ENCODE data around the gene APP.

APP gene

GRCh38 chr21:25916226-25916625, 254.3 kb downstream of the APP start (continued):
- TF ChIP-seq TSHZ2 (CRISPR knock-in tag; IDR thresholded peaks at IDR 0.05) (no peak), ZC3H10 (CRISPR knock-in tag; IDR thresholded peaks at IDR 0.05) (no peak)

- TF ChIP-seq ZFP3 (CRISPR knock-in tag; IDR thresholded peaks at IDR 0.05) (no peak), ARNTL (CRISPR knock-in tag; IDR thresholded peaks at IDR 0.05; ENCODE audit: borderline replicate concordance, low read depth) (no peak), CSDC2 (CRISPR knock-in tag; IDR thresholded peaks at IDR 0.05) (no peak), GLIS3 (CRISPR knock-in tag; IDR thresholded peaks at IDR 0.05) (no peak), ISL1 (CRISPR knock-in tag; IDR thresholded peaks at IDR 0.05) (no peak), CSRNP3 (CRISPR knock-in tag; IDR thresholded peaks at IDR 0.05) (no peak), TCF4 (CRISPR knock-in tag; IDR thresholded peaks at IDR 0.05; ENCODE audit: borderline replicate concordance) (no peak), ZNF8 (CRISPR knock-in tag; IDR thresholded peaks at IDR 0.05) (no peak), PPARA (CRISPR knock-in tag; IDR thresholded peaks at IDR 0.05; ENCODE audit: borderline replicate concordance) (no peak), ZNF565 (CRISPR knock-in tag; conservative IDR thresholded peaks at IDR 0.05; ENCODE audit: low read depth) (no peak), ESRRG (CRISPR knock-in tag; IDR thresholded peaks at IDR 0.05) (no peak)
- TF ChIP-seq, protein P1, sequence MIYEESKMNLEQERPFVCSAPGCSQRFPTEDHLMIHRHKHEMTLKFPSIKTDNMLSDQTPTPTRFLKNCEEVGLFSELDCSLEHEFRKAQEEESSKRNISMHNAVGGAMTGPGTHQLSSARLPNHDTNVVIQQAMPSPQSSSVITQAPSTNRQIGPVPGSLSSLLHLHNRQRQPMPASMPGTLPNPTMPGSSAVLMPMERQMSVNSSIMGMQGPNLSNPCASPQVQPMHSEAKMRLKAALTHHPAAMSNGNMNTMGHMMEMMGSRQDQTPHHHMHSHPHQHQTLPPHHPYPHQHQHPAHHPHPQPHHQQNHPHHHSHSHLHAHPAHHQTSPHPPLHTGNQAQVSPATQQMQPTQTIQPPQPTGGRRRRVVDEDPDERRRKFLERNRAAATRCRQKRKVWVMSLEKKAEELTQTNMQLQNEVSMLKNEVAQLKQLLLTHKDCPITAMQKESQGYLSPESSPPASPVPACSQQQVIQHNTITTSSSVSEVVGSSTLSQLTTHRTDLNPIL (CRISPR knock-in tag; IDR thresholded peaks at IDR 0.05; ENCODE audit: low read depth), result no peak
- no peak for ATAC-seq
These were observed 257.1 kb downstream of the APP start for GRCh38 chr21:25913479-25913878.

GRCh38 chr21:25912402-25912746, 258.2 kb downstream of the APP start:
- no peak for TF ChIP-seq CSDC2 (CRISPR knock-in tag; IDR thresholded peaks at IDR 0.05)
- no peak for ATAC-seq

DNA sequence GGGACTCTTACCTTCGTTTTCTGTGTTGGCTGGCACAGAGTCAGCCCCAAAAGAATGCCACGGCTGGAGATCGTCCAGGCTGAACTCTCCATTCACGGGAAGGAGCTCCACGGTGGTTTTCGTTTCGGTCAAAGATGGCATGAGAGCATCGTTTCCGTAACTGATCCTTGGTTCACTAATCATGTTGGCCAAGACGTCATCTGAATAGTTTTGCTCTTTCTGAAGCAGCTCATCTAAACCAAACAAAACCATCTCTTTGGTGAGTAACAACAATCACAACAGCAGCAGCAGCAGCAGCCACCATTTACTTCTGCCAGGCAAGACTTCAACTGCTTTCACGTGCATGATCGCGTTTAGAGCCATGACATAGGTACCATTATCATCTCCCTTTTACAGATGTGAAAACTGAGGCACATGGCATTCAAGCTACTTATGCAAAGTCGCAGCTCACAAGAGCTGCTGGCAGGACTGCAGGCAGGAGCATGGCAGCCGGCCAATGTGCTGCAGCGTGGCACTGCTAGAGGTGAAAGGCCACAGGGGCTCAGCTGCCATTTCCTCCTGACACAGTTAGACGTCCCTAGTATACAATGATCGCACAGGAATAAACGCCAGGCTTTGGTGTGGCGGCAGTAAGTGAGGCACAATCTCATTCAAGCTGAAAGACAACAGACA, 258.7 kb downstream of the APP start:
- no peak for ATAC-seq
- TF ChIP-seq BACH2 (CRISPR knock-in tag; IDR thresholded peaks at IDR 0.05; ENCODE audit: borderline replicate concordance) (no peak), TCF4 (CRISPR knock-in tag; IDR thresholded peaks at IDR 0.05; ENCODE audit: borderline replicate concordance) (no peak), RARB (CRISPR knock-in tag; IDR thresholded peaks at IDR 0.05) (no peak), ZNF565 (CRISPR knock-in tag; conservative IDR thresholded peaks at IDR 0.05; ENCODE audit: low read depth) (no peak), PPARA (CRISPR knock-in tag; IDR thresholded peaks at IDR 0.05; ENCODE audit: borderline replicate concordance) (no peak), TOX (CRISPR knock-in tag; IDR thresholded peaks at IDR 0.05; ENCODE audit: borderline replicate concordance) (no peak), CSDC2 (CRISPR knock-in tag; IDR thresholded peaks at IDR 0.05) (no peak), CSRNP3 (CRISPR knock-in tag; IDR thresholded peaks at IDR 0.05) (no peak), ZFP30 (CRISPR knock-in tag; IDR thresholded peaks at IDR 0.05) (no peak), ZC3H10 (CRISPR knock-in tag; IDR thresholded peaks at IDR 0.05) (no peak), POU6F1 (CRISPR knock-in tag; IDR thresholded peaks at IDR 0.05; ENCODE audit: borderline replicate concordance, low read depth) (no peak), ZNF8 (CRISPR knock-in tag; IDR thresholded peaks at IDR 0.05) (no peak), ZFP3 (CRISPR knock-in tag; IDR thresholded peaks at IDR 0.05) (no peak), ISL1 (CRISPR knock-in tag; IDR thresholded peaks at IDR 0.05) (no peak), ESRRG (CRISPR knock-in tag; IDR thresholded peaks at IDR 0.05) (no peak)
- TF ChIP-seq, protein P2, sequence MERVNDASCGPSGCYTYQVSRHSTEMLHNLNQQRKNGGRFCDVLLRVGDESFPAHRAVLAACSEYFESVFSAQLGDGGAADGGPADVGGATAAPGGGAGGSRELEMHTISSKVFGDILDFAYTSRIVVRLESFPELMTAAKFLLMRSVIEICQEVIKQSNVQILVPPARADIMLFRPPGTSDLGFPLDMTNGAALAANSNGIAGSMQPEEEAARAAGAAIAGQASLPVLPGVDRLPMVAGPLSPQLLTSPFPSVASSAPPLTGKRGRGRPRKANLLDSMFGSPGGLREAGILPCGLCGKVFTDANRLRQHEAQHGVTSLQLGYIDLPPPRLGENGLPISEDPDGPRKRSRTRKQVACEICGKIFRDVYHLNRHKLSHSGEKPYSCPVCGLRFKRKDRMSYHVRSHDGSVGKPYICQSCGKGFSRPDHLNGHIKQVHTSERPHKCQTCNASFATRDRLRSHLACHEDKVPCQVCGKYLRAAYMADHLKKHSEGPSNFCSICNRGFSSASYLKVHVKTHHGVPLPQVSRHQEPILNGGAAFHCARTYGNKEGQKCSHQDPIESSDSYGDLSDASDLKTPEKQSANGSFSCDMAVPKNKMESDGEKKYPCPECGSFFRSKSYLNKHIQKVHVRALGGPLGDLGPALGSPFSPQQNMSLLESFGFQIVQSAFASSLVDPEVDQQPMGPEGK (CRISPR knock-in tag; IDR thresholded peaks at IDR 0.05; ENCODE audit: borderline replicate concordance), result no peak
